Caco-2 (cell line): ENCODE measurements around the gene PTGIS. TPM values are rescaled to one million over a fixed set of nuclear protein-coding genes. Genes with fewer than 3 reads are reported as not detected.

ENCODE experiments used
- BruUV-seq: library from RNA; stranded (reverse); fragments of 400-500 nt; replicated peaks from 2 replicates; lab custom pipeline; 2021; lab: Mats Ljungman, UMichigan
- CTCF ChIA-PET: fragments of 300-600 bp; sonication (Branson Sonifier 250); formaldehyde crosslinking; loops from one replicate; lab custom pipeline; 2022; ENCODE audit warnings: antibody characterized with exemption; lab: Charles Lee
- POLR2A ChIA-PET: fragments of 300-600 bp; sonication (Branson Sonifier 250); formaldehyde crosslinking; loops from one replicate; lab custom pipeline; 2022; ENCODE audit warnings: antibody characterized with exemption; lab: Charles Lee
- DNase-seq, 2 experiments: peaks; one replicate each; pipeline versions ENCODE4 v3.0.0 to v3.0.0-alpha.2; 2020 to 2022
- H3K27me3 ChIP-seq: replicated peaks from 2 replicates; pipeline ENCODE4 v1.6.0; 2011; ENCODE audit warnings: low read length; ENCODE audit not compliant: control insufficient read depth, insufficient read depth
- H3K36me3 ChIP-seq: 2 replicates; pipeline ENCODE4 v1.5.1; 2011; ENCODE audit warnings: low read length; ENCODE audit not compliant: control insufficient read depth, insufficient read depth
- H3K4me1 ChIP-seq: fragments of 250-450 bp; sonication (Bioruptor Pico); 2 replicates; pipeline ENCODE4 v1.5.1; 2020; ENCODE audit warnings: mild to moderate bottlenecking
- H3K4me3 ChIP-seq: 2 replicates; pipeline ENCODE4 v1.5.1; 2011; ENCODE audit warnings: low read depth, mild to moderate bottlenecking, control low read depth, low read length
- H3K9me3 ChIP-seq: fragments of 250-450 bp; sonication (Bioruptor Pico); 2 replicates; pipeline ENCODE4 v1.5.1; 2020; ENCODE audit warnings: mild to moderate bottlenecking, moderate library complexity
- H3K27ac Mint-ChIP-seq: one replicate; pipeline ENCODE4 v1.8.0; 2022; ENCODE audit warnings: mixed read lengths; ENCODE audit not compliant: unreplicated experiment
- H3K27me3 Mint-ChIP-seq: one replicate; pipeline ENCODE4 v1.8.0; 2022; ENCODE audit warnings: mixed read lengths; ENCODE audit not compliant: insufficient read depth, unreplicated experiment
- H3K36me3 Mint-ChIP-seq: one replicate; pipeline ENCODE4 v1.8.0; 2022; ENCODE audit warnings: mild to moderate bottlenecking, mixed read lengths; ENCODE audit not compliant: insufficient read depth, unreplicated experiment
- H3K4me1 Mint-ChIP-seq: one replicate; pipeline ENCODE4 v1.8.0; 2022; ENCODE audit warnings: low read depth, mixed read lengths; ENCODE audit not compliant: unreplicated experiment
- H3K4me3 Mint-ChIP-seq: one replicate; pipeline ENCODE4 v1.8.0; 2022; ENCODE audit warnings: mild to moderate bottlenecking, moderate library complexity, mixed read lengths; ENCODE audit not compliant: unreplicated experiment
- H3K9me3 Mint-ChIP-seq: one replicate; pipeline ENCODE4 v1.8.0; 2022; ENCODE audit warnings: mixed read lengths; ENCODE audit not compliant: unreplicated experiment
- intact Hi-C: fragments of 100-400 bp; cut with micrococcal nuclease; formaldehyde crosslinking; loops from one replicate; pipeline ENCODE4 v1.10.0; 2022; ENCODE audit not compliant: unreplicated experiment
- total RNA-seq: library from RNA; stranded (reverse); gene quantifications from 2 replicates; pipeline ENCODE4 v1.2.3, GENCODE V29; 2022
- TF ChIP-seq, protein P1 (sequence below), 2 experiments: fragments of 200-600 bp in 1 of 2; IDR thresholded peaks; 1 replicate in 1 of 2; 2 replicates in 1 of 2; pipeline versions ENCODE4 v1.5.1 to v1.8.0; 2011 to 2022; ENCODE audit warnings: antibody characterized with exemption in 1 of 2, control low read depth in 1 of 2, inconsistent platforms in 1 of 2, low read depth in 1 of 2, low read length in 1 of 2, mild to moderate bottlenecking in 1 of 2, moderate library complexity in 1 of 2; ENCODE audit not compliant: insufficient read depth in 1 of 2, severe bottlenecking in 1 of 2, unreplicated experiment in 1 of 2

The PTGIS gene
- total RNA-seq, 1 experiment from 2014 or later, result 2.7 TPM

DNA sequence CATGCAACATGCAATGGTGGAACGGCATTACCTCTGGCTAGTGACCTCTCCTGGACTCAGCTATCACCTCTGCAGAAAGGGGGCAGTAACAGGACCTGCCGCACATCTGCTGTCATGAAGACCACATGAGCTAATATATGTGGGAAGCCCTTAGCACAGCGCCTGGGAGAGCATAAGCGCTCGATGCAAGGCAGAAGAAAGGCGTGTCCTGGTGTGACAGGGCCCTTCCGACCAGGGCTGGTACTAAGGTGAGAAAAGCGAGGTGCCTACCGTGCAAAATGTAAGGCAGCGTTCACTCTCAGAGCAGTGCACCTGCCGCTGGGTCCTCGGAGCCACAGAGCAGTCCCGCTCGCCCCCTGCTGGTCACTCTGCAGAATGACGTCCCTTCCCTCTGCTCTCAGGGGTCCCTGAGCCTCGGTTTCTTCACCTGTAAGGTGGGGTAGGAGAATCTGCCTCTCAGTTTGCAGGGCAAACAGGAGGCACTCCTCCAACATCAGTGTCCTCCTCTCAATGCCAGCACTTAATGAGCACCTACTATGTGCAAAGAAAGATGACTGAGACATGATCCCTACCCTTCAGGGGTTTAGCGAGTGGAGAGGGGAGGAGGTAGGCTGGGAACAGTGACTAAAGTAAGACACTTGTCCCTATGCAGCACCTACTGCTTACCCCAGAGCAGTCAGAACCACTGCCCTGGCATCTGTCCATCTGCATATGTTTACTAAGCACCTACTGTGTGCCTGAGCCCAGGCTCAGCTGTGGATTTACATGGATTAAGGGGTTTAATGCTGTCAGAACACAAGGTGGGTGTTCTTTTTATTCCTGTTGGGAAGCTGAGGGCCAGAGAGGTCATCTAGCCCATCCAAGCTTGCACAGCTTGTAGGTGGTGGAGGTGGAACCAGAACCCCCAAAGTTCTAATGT lies 41.1 kb upstream of the PTGIS start:
- Mint-ChIP-seq H3K4me1 (peaks cover 20% of the 10 kb centered on the region), H3K4me3 (peak overlapping the region; percentile 58)

DNA sequence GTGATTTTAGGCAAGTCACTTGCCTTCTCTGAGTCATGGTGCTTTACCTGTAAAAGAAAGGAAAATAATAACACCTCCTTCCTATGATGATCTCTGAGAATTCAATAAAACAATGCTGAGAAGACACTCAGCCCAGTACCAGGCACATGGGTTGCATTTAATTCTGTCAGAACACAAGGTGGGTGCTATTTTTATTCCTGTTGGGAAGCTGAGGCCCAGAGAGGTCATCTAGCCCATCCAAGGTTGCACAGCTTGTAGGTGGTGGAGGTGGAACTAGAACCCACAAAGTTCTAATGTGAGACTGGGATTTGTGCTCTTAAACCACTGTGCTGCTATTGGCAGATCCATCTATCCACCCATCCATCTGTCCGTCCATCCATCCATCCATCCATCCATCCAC lies 39.6 kb upstream of the PTGIS start:
- Histone ChIP-seq H3K4me3 (no peak overlapping the region), H3K27me3 (no peaks in the 10 kb centered on the region), H3K4me1 (peaks cover 3% of the 10 kb centered on the region), H3K36me3 (no peaks in the 10 kb centered on the region), H3K9me3 (no peaks in the 10 kb centered on the region)
- H3K27ac Mint-ChIP-seq, result no peak overlapping the region
- intact Hi-C loops, result no loop called here
- TF ChIP-seq, protein P1, sequence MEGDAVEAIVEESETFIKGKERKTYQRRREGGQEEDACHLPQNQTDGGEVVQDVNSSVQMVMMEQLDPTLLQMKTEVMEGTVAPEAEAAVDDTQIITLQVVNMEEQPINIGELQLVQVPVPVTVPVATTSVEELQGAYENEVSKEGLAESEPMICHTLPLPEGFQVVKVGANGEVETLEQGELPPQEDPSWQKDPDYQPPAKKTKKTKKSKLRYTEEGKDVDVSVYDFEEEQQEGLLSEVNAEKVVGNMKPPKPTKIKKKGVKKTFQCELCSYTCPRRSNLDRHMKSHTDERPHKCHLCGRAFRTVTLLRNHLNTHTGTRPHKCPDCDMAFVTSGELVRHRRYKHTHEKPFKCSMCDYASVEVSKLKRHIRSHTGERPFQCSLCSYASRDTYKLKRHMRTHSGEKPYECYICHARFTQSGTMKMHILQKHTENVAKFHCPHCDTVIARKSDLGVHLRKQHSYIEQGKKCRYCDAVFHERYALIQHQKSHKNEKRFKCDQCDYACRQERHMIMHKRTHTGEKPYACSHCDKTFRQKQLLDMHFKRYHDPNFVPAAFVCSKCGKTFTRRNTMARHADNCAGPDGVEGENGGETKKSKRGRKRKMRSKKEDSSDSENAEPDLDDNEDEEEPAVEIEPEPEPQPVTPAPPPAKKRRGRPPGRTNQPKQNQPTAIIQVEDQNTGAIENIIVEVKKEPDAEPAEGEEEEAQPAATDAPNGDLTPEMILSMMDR (IDR thresholded peaks at IDR 0.05; ENCODE audit: insufficient read depth in 1 of 2, low read depth in 1 of 2, low read length in 1 of 2, severe bottlenecking in 1 of 2, unreplicated experiment in 1 of 2), result no peak
- BruUV-seq, result no TSS peak
- POLR2A ChIA-PET, result no interaction called here
- no peaks in the 10 kb centered on the region for H3K36me3 Mint-ChIP-seq
- peaks cover 20% of the 10 kb centered on the region for H3K4me1 Mint-ChIP-seq
- H3K4me3 Mint-ChIP-seq, result no peak overlapping the region
- no peaks in the 10 kb centered on the region for H3K27me3 Mint-ChIP-seq
- no peak for DNase-seq
- CTCF ChIA-PET, result interaction anchor here (1.6 to 10.0 kb wide), 4 partner anchors 12 to 66 kb away, joined by 4 to 572 read pairs (median 38); no protein-coding TSS in a partner anchor
- no peaks in the 10 kb centered on the region for H3K9me3 Mint-ChIP-seq

More for the DNA sequence above, 41.1 kb upstream of the PTGIS start:
- peak overlapping the region; percentile 36 for H3K4me3 ChIP-seq
- no peaks in the 10 kb centered on the region for H3K36me3 ChIP-seq
- intact Hi-C loops, result loop anchor here (1.0 kb wide), 3 partner anchors 26 to 275 kb away; no protein-coding TSS in a partner anchor
- DNase-seq, result peak; percentile 89 to 92
- H3K4me1 ChIP-seq, result peaks cover 3% of the 10 kb centered on the region
- no peaks in the 10 kb centered on the region for H3K27me3 ChIP-seq
- no TSS peak for BruUV-seq
- TF ChIP-seq, protein P1 (IDR thresholded peaks at IDR 0.05; ENCODE audit: insufficient read depth in 1 of 2, low read depth in 1 of 2, low read length in 1 of 2, severe bottlenecking in 1 of 2, unreplicated experiment in 1 of 2), result peak; percentile 99 to 100
- H3K27ac Mint-ChIP-seq, result peak overlapping the region; percentile 2
- no peaks in the 10 kb centered on the region for H3K27me3 Mint-ChIP-seq
- no peaks in the 10 kb centered on the region for H3K9me3 Mint-ChIP-seq
- ChIA-PET POLR2A (interaction anchor here (0.5 to 1.3 kb wide), 4 partner anchors 8 to 307 kb away, joined by 3 to 7 read pairs (median 3); no protein-coding TSS in a partner anchor), CTCF (interaction anchor here (0.6 to 10.0 kb wide), 55 partner anchors 9 to 462 kb away, joined by 3 to 572 read pairs (median 5); partner anchors contain the start of genes B4GALT5, SLC9A8 and SPATA2)
- no peaks in the 10 kb centered on the region for H3K36me3 Mint-ChIP-seq
- no peaks in the 10 kb centered on the region for H3K9me3 ChIP-seq

DNA sequence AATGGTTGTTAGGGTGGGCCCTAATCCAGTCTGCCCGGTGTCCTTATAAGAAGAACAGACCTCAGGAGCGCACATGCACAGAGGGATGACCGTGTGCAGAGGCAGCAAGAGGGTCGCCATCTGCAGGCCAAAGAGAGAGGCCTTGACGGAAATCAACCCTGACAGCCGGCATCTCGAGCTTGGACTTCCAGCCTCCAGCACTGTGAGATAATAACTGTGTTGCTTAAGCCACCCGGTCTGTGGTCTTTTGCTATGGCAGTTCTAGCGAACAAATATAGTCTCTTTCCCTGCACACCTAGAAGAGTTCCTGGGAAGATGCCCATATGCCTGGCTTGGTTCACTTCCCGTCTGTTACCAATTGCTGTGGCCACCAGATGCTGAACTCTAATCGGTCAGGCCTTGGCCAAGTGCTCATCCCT lies 35.3 kb upstream of the PTGIS start:
- Histone ChIP-seq H3K27me3 (no peaks in the 10 kb centered on the region), H3K9me3 (no peaks in the 10 kb centered on the region), H3K4me1 (peaks cover 21% of the 10 kb centered on the region), H3K36me3 (no peaks in the 10 kb centered on the region), H3K4me3 (no peak overlapping the region)
- no TSS peak for BruUV-seq
- POLR2A ChIA-PET, result no interaction called here
- Mint-ChIP-seq H3K27me3 (no peaks in the 10 kb centered on the region), H3K9me3 (no peaks in the 10 kb centered on the region), H3K36me3 (no peaks in the 10 kb centered on the region), H3K27ac (no peak overlapping the region), H3K4me3 (no peak overlapping the region), H3K4me1 (peaks cover 28% of the 10 kb centered on the region)
- CTCF ChIA-PET, result interaction anchor here (0.6 to 10.0 kb wide), 20 partner anchors 9 to 293 kb away, joined by 3 to 572 read pairs (median 4); partner anchors contain the start of gene PTGIS
- intact Hi-C loops, result loop anchor here (1.0 kb wide), 1 partner anchor 62 kb away; no protein-coding TSS in a partner anchor
- peak; percentile 81 to 88 for DNase-seq
- TF ChIP-seq, protein P1 (IDR thresholded peaks at IDR 0.05; ENCODE audit: insufficient read depth in 1 of 2, low read depth in 1 of 2, low read length in 1 of 2, severe bottlenecking in 1 of 2, unreplicated experiment in 1 of 2), result peak; percentile 78 to 83
